Panc1 (cell line): ENCODE data around the gene BMP3.

Experiments
- POLR2AphosphoS5 ChIP-seq: IDR thresholded peaks from 2 replicates; pipeline ENCODE4 v1.6.1; 2012; ENCODE audit warnings: mild to moderate bottlenecking, low read depth, low read length, moderate library complexity
- TF ChIP-seq, protein P1 (sequence below): fragments of 450-650 bp; IDR thresholded peaks from 2 replicates; pipeline ENCODE4 v1.5.1; 2017; ENCODE audit warnings: mild to moderate bottlenecking
- TF ChIP-seq, protein P2 (sequence below), 2 experiments: IDR thresholded peaks; 2 replicates each; pipeline ENCODE4 v1.6.1; 2011 to 2012; ENCODE audit warnings: low read depth in 2 of 2, control low read depth in 1 of 2, low read length in 1 of 2, mild to moderate bottlenecking in 1 of 2, moderate library complexity in 1 of 2; ENCODE audit not compliant: insufficient read depth in 1 of 2

DNA sequence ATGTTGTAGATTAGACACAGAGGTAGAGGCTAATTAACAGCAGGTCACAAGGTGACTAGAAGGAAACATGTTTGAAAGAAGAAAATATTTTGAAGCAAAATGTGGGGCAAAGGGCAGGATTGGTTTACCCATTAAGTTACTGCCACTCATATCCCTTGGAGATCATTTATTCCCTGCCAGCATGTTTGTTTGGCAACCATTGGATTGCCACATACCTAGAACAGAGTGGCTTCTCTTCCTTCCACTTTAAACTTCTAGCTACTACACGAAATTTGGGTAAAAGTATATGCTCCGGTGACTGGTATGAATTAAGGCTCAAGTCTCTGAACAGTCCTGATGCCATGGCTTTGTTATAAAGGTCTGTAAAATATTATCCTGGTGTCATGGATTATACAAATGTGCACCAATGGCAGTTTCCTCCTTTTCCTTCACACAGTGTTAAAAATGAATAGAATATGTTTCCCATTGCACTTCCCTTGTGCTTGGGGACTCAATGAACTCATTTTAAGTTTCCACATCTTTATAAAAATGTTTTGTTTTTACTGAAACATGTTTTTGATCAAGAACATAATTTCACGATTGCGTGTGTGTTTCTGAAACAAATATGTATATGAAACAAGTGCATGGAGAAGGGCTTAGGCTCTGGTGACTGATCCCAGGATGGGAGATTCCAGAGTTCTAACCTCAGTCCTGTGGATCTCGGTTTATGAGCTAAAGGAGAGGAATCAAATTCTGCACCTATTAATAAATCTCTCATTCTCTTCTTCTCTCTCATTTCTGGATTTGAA is 12.3 kb downstream of the BMP3 start:
- TF ChIP-seq, protein P1, sequence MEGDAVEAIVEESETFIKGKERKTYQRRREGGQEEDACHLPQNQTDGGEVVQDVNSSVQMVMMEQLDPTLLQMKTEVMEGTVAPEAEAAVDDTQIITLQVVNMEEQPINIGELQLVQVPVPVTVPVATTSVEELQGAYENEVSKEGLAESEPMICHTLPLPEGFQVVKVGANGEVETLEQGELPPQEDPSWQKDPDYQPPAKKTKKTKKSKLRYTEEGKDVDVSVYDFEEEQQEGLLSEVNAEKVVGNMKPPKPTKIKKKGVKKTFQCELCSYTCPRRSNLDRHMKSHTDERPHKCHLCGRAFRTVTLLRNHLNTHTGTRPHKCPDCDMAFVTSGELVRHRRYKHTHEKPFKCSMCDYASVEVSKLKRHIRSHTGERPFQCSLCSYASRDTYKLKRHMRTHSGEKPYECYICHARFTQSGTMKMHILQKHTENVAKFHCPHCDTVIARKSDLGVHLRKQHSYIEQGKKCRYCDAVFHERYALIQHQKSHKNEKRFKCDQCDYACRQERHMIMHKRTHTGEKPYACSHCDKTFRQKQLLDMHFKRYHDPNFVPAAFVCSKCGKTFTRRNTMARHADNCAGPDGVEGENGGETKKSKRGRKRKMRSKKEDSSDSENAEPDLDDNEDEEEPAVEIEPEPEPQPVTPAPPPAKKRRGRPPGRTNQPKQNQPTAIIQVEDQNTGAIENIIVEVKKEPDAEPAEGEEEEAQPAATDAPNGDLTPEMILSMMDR: no peak
- no peak for TF ChIP-seq POLR2AphosphoS5
- TF ChIP-seq, protein P2, sequence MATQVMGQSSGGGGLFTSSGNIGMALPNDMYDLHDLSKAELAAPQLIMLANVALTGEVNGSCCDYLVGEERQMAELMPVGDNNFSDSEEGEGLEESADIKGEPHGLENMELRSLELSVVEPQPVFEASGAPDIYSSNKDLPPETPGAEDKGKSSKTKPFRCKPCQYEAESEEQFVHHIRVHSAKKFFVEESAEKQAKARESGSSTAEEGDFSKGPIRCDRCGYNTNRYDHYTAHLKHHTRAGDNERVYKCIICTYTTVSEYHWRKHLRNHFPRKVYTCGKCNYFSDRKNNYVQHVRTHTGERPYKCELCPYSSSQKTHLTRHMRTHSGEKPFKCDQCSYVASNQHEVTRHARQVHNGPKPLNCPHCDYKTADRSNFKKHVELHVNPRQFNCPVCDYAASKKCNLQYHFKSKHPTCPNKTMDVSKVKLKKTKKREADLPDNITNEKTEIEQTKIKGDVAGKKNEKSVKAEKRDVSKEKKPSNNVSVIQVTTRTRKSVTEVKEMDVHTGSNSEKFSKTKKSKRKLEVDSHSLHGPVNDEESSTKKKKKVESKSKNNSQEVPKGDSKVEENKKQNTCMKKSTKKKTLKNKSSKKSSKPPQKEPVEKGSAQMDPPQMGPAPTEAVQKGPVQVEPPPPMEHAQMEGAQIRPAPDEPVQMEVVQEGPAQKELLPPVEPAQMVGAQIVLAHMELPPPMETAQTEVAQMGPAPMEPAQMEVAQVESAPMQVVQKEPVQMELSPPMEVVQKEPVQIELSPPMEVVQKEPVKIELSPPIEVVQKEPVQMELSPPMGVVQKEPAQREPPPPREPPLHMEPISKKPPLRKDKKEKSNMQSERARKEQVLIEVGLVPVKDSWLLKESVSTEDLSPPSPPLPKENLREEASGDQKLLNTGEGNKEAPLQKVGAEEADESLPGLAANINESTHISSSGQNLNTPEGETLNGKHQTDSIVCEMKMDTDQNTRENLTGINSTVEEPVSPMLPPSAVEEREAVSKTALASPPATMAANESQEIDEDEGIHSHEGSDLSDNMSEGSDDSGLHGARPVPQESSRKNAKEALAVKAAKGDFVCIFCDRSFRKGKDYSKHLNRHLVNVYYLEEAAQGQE (IDR thresholded peaks at IDR 0.05; ENCODE audit: insufficient read depth in 1 of 2, low read depth in 2 of 2, low read length in 1 of 2): no peak
